ENCODE measurements around the gene YY1AP1. TPM values are rescaled to one million over a fixed set of nuclear protein-coding genes. Genes with fewer than 3 reads are reported as not detected.

Gene YY1AP1
- total and polyA plus RNA-seq, 4 donors: 13.3 to 43.8 (median 26.6) TPM

Other genes with a start within 250 kb of the YY1AP1 start
- gene ASH1L, start 126.0 kb downstream of the YY1AP1 start, total RNA-seq: 10 to 100 TPM; 13.7 to 30.3 TPM
- gene ASH1L, start 126.0 kb downstream of the YY1AP1 start, polyA plus RNA-seq: 10 to 100 TPM in 1 of 2 donors, 1 to 10 TPM in 1; 3.9 to 14.1 TPM
- 10 to 100 TPM in 1 of 2 donors, 1 to 10 TPM in 1; 8.9 to 22.9 TPM for gene MSTO1, start 78.6 kb downstream of the YY1AP1 start, total RNA-seq
- gene MSTO1, start 78.6 kb downstream of the YY1AP1 start, polyA plus RNA-seq: 10 to 100 TPM; 14.6 to 21.8 TPM
- 10 to 100 TPM; 43.1 to 59.3 TPM for gene DAP3, start 317 bp upstream of the YY1AP1 start, total RNA-seq
- gene DAP3, start 317 bp upstream of the YY1AP1 start, polyA plus RNA-seq: 10 to 100 TPM; 55.6 to 59.1 TPM
- 10 to 100 TPM; 13.4 to 26.2 TPM for gene GON4L, start 168.4 kb upstream of the YY1AP1 start, total RNA-seq
- gene GON4L, start 168.4 kb upstream of the YY1AP1 start, polyA plus RNA-seq: 10 to 100 TPM in 1 of 2 donors, 1 to 10 TPM in 1; 5.7 to 18.0 TPM
- 1 to 10 TPM in 1 of 2 donors, under 1 TPM in 1; 0.75 to 1.2 TPM for gene SYT11, start 170.8 kb upstream of the YY1AP1 start, total RNA-seq
- gene SYT11, start 170.8 kb upstream of the YY1AP1 start, polyA plus RNA-seq: under 1 TPM; 0.49 to 0.76 TPM
- 10 to 100 TPM; 11.3 to 14.3 TPM for gene RIT1, start 222.6 kb upstream of the YY1AP1 start, total RNA-seq
- gene RIT1, start 222.6 kb upstream of the YY1AP1 start, polyA plus RNA-seq: 1 to 10 TPM; 3.1 to 4.9 TPM
- 10 to 100 TPM; 18.2 to 32.6 TPM for gene KHDC4, start 245.6 kb upstream of the YY1AP1 start, total RNA-seq
- 10 to 100 TPM in 1 of 2 donors, 1 to 10 TPM in 1; 8.4 to 11.3 TPM for gene KHDC4, start 245.6 kb upstream of the YY1AP1 start, polyA plus RNA-seq

All from liver (tissue), 4 donors.